RWPE1 (cell line): ENCODE results near the gene SLC17A1.

ENCODE experiments used
- CTCF ChIA-PET: fragments of 350-600 bp; sonication (Branson Sonifier 250); formaldehyde crosslinking; extraction: SDS; loops from one replicate; lab custom pipeline; 2021; lab: Yijun Ruan, JAX
- POLR2A ChIA-PET: fragments of 400-600 bp; formaldehyde crosslinking; extraction: SDS; loops from one replicate; lab custom pipeline; 2020; ENCODE audit warnings: antibody characterized with exemption; ENCODE audit not compliant: low non-redundant PET; lab: Yijun Ruan, JAX
- DNase-seq: peaks from one replicate; pipeline ENCODE4 v3.0.0; 2012; ENCODE audit warnings: low spot score
- H3K27ac ChIP-seq: fragments of 450-650 bp; 2 replicates; pipeline ENCODE4 v1.5.1; 2017
- CTCF ChIP-seq: fragments of 450-650 bp; conservative IDR thresholded peaks from 2 replicates; pipeline ENCODE4 v1.5.1; 2017; ENCODE audit warnings: low read depth, mild to moderate bottlenecking

SLC17A1 gene

GRCh38 chr6:25735261-25735660 is 96.6 kb downstream of the SLC17A1 start:
- ChIA-PET CTCF (interaction anchor here (1.6 kb wide), 1 partner anchor 32 kb away, joined by 3 read pairs; no protein-coding TSS in a partner anchor), POLR2A (no interaction called here)
- no peak for DNase-seq
- TF ChIP-seq CTCF = no peak
- no peak overlapping the region for H3K27ac ChIP-seq
